HEK293 (cell line): Measurements from ENCODE around the gene BMAL2.

Experiments used
- BCL6B ChIP-seq: fragments of 450-650 bp; formaldehyde crosslinking; IDR thresholded peaks from 2 replicates; pipeline ENCODE4 v1.5.1; 2017; ENCODE audit warnings: missing biosample characterization, missing genetic modification characterization
- CTCF ChIP-seq: fragments of 450-650 bp; formaldehyde crosslinking; IDR thresholded peaks from 2 replicates; pipeline ENCODE4 v1.5.1; 2016; ENCODE audit warnings: missing biosample characterization, missing genetic modification characterization
- REST ChIP-seq: fragments of 450-650 bp; formaldehyde crosslinking; IDR thresholded peaks from 2 replicates; pipeline ENCODE4 v1.5.1; 2016; ENCODE audit warnings: missing biosample characterization, missing genetic modification characterization
- SP2 ChIP-seq: fragments of 450-650 bp; formaldehyde crosslinking; IDR thresholded peaks from 2 replicates; pipeline ENCODE4 v1.5.1; 2016; ENCODE audit warnings: missing biosample characterization, missing genetic modification characterization
- ZBTB49 ChIP-seq: fragments of 450-650 bp; formaldehyde crosslinking; IDR thresholded peaks from 2 replicates; pipeline ENCODE4 v1.5.1; 2016; ENCODE audit warnings: missing biosample characterization, missing genetic modification characterization, low read depth
- ZEB2 ChIP-seq: fragments of 450-650 bp; formaldehyde crosslinking; IDR thresholded peaks from 2 replicates; pipeline ENCODE4 v1.5.1; 2016; ENCODE audit warnings: missing biosample characterization, missing genetic modification characterization
- ZNF121 ChIP-seq: fragments of 450-650 bp; formaldehyde crosslinking; IDR thresholded peaks from 2 replicates; pipeline ENCODE4 v1.5.1; 2016; ENCODE audit warnings: missing biosample characterization, missing genetic modification characterization
- ZNF140 ChIP-seq: fragments of 450-650 bp; formaldehyde crosslinking; IDR thresholded peaks from 2 replicates; pipeline ENCODE4 v1.5.1; 2016; ENCODE audit warnings: missing biosample characterization, missing genetic modification characterization
- ZNF174 ChIP-seq: fragments of 450-650 bp; formaldehyde crosslinking; IDR thresholded peaks from 2 replicates; pipeline ENCODE4 v1.5.0; 2017; ENCODE audit warnings: missing biosample characterization, mild to moderate bottlenecking, missing genetic modification characterization
- ZNF302 ChIP-seq: fragments of 450-650 bp; formaldehyde crosslinking; IDR thresholded peaks from 2 replicates; pipeline ENCODE4 v1.5.1; 2016; ENCODE audit warnings: missing biosample characterization, missing genetic modification characterization, low read depth
- ZNF501 ChIP-seq: fragments of 450-650 bp; formaldehyde crosslinking; IDR thresholded peaks from 2 replicates; pipeline ENCODE4 v1.5.1; 2016; ENCODE audit warnings: missing biosample characterization, missing genetic modification characterization
- ZNF580 ChIP-seq: fragments of 450-650 bp; formaldehyde crosslinking; IDR thresholded peaks from 2 replicates; pipeline ENCODE4 v1.5.1; 2016; ENCODE audit warnings: missing biosample characterization, missing genetic modification characterization
- ZNF707 ChIP-seq: fragments of 450-650 bp; formaldehyde crosslinking; IDR thresholded peaks from 2 replicates; pipeline ENCODE4 v1.5.1; 2016; ENCODE audit warnings: missing biosample characterization, missing genetic modification characterization

- TF ChIP-seq ZNF121, result no peak
- TF ChIP-seq REST (tag by site-specific recombination), result no peak
- no peak for TF ChIP-seq ZBTB49 (tag by site-specific recombination)
- TF ChIP-seq ZNF707 (tag by site-specific recombination), result no peak
- no peak for TF ChIP-seq CTCF
- no peak for TF ChIP-seq ZEB2 (tag by site-specific recombination)
- no peak for TF ChIP-seq BCL6B (tag by site-specific recombination)
- no peak for TF ChIP-seq ZNF302 (tag by site-specific recombination)
- no peak for TF ChIP-seq SP2 (tag by site-specific recombination)
- no peak for TF ChIP-seq ZNF140 (tag by site-specific recombination)
- TF ChIP-seq ZNF580, result no peak
- TF ChIP-seq ZNF174, result no peak
- TF ChIP-seq ZNF501 (tag by site-specific recombination), result no peak
Measured at GRCh38 chr12:27355486-27355885, 22.9 kb downstream of the BMAL2 start.
